RKO (cell line): ENCODE data around the gene EZH1.

Source experiments
- DNase-seq: peaks from one replicate; pipeline ENCODE4 v3.0.0-alpha.2; 2016; ENCODE audit warnings: low spot score

Gene EZH1

DNA sequence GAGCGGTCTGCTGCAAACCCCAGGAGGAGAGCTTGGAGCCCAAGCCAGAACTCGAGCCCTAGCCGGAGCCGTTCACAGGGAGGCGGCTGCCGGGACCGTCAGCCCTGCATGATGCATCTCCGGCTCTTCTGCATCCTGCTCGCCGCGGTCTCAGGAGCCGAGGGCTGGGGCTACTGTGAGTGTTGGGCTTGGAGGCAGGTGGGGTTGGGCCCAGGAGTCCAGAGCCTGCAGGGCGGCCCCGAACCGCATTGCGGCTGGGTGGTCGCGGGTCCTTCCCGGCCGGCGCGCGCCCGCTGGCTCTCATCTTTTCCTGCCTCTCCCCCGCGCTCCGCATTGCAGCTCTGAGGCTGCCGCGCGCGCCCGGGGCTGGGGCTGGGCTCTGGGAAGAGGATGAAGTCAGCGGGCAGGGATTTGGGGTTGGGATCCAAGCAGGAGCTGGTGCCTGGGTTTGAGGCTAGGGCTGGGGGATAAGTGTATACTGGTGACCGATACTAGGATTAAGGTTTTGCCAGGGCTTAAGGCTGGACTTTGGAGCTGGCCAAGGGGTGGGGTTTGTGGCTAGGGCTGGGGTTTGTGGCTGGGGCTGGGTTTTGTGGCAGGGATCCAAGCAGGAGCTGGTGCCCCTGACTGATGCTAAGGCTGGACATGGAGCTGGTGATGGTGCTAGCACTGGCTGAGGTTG is 62.0 kb downstream of the EZH1 start:
- peak; percentile 69 for DNase-seq

DNA sequence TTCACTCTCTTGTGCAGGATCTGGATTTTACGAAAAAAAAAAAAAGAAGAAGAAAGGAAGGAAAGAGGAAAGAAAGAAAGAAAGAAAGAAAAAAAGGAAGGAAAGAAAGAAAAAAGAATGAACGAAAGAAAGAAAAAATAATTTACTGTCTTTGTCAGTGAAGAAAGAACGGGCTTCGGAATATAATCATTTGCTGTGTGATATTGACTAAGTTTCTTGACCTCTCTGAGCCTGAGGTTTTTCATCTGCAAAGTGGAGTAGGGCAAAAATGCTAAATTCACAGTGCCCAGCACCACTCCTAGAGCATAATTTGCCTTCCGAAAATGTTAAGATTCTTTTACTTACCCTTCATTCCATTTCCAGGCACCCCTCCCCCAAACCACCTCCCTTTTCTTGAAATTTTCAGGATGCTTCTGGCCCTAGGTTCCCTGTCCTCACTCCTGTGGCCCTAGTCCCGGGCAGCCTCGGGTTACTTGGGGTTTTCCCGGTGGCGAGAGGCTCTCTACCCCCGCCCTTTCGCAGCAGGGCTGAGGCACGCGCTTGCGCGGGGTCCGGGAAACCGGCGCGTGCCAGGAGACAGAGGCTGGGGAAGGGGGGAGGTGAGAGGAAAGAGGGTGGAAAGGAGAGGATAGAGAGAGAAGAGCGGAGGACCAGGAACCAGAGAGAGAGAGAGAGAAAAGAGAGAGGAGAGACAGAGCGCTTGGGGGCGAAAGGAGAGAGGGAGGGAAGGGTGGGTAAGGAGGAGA is 62.7 kb downstream of the EZH1 start, which contains the start of gene CNTNAP1:
TSS of gene CNTNAP1 (plus strand) at position 556 of the 746 bp plus-strand sequence. CDS start 299 bp downstream, outside the sequence.
- peak; percentile 80 for DNase-seq

DNA sequence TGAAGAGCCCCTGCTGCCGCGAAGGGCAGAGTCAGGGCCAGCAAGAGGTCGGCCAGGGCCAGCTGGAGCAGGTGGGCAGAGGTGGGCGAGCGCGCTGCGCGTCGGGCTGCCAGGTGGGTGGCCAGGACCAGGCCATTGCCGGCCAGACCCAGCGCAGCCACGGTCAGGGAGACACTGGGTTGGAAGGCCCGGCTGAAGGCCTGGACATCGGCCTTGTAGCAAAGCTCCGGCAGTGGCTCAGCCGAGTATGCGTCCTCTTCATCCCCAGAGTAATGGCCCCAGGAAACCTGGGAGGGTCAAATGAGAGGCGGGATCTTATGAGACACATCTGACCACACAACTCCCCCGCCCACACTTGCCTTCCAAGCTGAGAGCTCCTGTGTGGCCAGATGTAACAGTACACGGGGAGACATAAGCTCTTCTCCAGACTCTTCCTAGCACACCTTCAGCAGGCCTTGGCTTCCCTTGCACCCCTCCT is 64.5 kb downstream of the EZH1 start:
- peak; percentile 84 for DNase-seq

DNA sequence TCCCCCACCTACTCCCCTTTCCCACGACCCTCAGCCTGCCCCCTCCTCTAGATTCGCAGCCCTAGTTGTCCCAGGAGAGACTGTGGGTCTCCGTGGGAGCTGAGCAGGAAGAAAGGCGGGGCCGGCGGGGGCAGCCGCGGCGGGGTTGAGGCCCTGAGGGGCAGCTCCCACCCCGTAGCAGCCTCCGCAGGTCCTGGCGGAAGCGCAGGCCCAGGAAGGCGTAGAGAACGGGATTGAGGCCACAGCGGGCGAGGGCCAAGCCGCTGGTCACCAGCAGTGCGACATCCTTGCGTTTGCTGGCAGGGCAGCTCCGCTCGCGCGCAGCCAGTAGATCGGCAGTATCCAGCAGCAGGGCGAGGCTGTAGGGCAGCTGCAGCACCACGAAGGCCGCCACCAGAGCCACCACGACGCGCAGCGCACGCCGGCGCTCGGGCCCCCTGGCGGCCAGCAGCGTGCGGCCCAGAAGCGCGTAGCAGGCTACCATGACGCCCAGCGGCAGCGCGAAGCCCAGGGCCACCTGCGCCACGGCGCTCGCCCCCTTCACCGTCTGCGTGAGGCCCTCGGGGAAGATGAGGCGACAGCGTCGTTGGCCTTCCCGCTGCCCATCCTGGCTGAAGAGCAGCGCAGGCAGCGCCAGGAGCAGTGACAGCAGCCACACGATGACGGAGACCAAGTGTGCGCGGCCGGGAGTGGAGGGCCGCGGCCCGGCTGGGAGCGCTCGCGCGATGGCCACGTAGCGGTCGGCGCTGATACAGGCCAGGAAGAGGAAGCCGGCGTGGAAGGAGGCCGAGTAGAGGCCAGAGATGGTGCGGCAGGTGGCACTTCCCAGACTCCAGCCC is 65.1 kb downstream of the EZH1 start:
- peak; percentile 87 for DNase-seq

DNA sequence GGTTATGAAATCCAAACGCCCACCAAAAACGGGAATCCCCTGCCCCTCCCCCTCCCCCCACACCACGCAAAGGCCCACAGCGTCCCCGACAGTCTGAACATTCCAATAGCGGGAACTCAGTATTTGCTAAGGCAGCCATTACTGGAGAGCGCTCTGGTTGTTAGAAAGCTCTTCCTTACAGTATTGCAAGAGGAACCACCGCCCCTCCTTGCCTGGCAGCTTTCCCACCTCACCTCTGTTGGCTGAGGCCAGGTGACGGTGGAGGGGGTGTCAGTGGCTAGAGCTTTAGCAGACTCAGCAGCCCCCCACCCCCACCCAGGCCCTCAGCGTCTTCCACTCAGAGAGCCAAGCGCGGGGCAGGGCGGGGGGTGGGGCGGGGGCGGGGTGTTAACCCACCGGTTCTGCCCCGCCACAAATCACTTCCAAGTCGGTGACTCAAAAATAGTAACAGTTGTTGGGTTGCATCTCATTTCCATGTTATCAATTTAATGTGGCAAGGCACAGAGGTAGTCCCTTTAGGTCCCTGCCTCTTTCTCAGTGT is 65.8 kb downstream of the EZH1 start:
- peak; percentile 85 for DNase-seq

DNA sequence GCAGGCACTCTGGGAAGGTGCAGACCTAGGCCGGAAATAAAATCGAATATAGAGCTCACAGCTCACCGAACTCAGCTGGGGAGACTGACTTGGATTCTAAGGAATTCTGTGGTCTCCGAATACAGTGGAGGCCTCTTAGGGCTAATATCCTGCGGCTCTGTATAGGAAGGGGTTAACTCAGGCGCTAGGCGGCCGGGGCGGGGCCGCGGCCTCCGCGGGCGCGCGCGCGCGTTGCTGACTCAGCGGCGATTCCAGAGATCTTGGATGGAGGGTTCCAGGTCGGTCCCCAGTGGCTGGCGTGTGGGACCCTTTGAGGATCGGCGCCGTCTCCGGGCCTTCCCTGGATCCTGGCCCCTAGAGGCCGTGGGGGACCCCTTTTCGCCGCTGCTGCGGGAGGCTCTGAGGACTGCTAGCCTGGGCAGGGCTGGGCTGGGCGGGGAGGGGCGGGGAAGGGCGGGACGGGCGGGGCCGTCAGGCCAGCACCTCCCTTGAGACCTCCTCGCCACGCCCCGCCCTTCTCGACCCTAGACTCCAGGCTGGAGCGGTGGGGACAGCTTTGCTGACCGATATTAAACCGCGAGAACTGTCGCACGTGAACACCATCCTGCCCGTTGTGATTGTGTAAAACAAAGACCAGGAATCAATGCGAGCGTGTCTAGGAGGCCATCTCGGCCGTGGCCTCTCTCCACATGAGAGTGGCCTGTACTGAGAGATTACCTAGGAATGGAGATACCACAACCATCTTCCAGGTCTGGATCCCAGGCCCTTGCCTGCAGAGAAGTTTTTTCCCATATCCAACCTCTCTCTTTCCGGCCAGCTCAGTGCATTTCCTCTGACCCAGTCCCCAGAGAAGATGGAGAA is 66.7 kb downstream of the EZH1 start:
- peak; percentile 95 for DNase-seq

DNA sequence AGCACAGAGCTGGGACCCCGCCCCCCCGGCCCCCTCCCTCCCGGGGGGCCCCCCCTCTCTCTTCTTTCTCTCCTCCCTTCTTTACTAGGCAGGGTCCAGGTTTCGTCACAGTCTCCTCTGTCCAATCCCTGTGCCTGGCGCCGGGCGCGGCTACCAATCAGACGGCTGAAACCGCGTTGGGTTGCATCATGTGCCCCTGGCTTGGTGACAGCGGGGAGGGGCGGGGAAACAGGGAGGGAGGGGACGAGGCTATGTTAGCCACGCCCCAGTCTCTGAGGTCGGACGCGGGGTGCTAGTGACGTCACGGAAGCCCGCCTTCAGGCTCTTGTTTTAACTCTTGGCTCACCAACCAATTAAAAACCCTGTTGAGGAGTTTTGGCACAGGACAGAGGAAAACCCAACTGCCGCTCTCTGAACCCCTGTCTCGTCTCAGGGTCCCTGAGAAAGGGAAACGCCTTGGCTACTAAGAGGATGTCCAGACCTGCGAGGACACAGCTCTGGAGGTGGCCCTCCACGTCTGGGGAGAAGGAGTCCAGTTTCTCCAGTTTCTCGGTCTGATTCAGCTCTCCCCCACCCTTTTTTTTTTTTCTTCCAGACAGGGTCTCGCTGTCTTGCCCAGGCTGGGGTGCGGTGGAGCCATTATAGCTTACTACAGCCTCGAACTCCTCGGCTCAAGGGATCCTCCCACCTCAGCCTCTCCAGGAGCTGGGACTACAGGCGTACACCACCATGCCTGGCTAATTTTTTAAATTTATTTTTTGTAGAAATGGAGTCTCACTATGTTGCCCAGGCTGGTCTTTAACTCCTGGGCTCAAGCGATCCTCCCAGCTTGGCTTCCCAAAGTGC is 67.6 kb downstream of the EZH1 start:
- peak; percentile 99 for DNase-seq

DNA sequence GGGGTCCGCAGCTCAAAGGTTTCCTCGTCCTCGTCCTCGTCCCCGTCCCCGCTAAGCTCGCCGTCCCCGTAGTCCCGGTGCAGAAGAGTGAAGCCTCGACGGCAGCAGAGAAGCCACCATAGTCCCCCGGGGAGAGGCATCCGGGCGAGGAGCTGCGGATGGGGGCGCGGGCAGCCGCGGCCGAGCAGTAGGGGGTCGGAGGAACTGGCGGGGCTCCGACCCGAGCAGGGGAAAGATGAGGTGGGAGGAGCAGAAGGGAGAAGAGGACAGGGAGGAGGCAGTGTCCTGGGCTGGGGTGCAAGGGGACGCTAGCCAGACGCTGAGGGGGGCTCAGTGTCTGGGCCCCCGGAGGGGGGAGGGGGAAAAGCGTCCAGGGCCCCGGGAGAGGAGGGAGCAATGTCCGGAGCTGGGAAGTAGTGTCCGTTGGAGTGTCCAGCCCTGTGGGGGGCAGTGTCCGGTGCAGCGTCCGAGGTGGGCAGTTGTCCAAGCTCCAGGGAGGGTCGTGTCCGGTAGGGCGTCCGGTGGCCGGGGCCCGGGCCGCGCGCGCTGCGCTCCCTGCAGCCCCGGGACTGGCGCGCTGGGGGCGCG is 68.3 kb downstream of the EZH1 start, which contains the start of gene PLEKHH3:
TSS of gene PLEKHH3 (minus strand) at position 571 of the 588 bp plus-strand sequence. CDS start at position 140, 431 bp downstream.
- DNase-seq = no peak

DNA sequence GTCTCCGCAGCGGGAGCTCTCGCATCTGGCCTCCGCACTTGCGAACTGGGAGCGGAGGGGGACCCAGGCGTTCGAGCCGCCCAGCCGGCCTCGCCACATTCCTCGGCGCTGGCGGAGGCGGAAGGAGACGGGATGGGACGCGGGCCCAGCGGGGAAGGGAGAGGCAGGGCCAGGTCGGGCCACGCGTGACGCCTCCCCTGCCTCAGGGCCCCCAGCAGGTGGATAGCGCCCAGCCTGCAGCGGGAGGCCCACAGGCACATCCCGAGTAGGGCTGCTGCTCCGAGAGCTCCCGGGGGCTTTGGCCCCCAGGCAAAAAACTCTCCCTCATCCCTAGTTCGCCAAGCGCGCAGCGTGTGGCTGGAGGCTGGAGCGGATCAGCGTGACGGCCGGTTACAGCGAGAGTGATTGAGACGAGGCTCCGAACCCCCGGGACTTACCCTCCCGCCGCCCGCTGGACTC is 68.8 kb downstream of the EZH1 start:
- DNase-seq = peak; percentile 48

DNA sequence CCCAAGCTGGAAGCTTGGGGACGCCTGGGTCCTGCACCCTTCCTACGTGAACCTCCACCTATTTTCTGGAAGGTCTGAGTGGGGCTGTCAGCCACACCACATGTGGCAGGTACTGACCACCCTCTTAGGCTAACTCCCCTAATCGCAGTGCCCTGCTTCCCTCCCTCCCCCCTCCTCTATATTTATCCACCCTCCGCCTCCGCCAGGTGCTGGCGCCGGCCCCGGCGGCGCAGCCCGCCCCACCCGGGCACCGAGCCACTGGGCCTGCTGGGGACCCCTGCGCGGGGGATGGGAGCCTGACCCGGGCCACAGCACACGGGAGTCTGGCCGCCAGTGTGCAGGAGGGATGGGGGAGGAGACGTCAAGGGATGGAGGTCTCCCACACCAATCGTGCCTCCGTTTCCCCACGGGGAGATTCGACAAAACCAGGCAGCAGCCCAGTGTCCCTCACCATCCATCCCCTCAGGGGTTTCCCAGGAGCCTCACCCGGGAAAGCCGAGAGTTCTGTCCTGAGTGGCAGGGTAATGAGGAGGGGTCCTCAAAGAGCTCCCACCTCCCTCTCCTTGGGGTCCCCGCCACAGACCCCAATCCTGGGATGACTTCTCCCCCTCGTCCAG is 69.4 kb downstream of the EZH1 start:
- DNase-seq = no peak

DNA sequence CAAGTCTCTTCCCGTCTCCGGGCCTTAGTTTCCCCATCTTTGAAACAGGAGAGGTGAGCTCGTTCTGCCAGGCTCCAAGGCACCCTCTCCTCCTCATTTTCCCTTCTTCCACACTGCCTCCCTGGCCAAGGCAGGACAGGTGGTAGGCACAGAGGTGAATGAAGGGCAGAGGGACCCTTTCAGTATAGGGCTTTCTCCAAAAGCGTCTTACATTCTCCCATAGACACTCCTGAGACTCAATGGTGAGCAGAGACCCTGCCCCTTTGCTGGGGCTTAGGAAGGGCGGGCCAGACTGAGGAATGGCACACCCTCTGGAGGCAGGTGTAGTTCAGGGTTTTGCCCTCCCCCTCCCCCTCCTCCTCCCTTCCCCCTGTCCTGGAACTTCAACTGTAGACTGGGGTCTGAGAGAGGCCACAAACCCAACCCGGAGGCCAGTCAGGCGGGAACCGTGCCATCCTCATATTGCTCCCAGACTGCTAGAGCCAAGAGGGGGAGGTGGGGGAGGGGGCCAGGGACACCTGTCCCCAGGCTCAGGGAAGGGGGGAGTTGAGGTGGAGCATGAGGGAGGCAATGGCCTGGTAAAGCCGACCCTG is 70.0 kb downstream of the EZH1 start:
- no peak for DNase-seq

DNA sequence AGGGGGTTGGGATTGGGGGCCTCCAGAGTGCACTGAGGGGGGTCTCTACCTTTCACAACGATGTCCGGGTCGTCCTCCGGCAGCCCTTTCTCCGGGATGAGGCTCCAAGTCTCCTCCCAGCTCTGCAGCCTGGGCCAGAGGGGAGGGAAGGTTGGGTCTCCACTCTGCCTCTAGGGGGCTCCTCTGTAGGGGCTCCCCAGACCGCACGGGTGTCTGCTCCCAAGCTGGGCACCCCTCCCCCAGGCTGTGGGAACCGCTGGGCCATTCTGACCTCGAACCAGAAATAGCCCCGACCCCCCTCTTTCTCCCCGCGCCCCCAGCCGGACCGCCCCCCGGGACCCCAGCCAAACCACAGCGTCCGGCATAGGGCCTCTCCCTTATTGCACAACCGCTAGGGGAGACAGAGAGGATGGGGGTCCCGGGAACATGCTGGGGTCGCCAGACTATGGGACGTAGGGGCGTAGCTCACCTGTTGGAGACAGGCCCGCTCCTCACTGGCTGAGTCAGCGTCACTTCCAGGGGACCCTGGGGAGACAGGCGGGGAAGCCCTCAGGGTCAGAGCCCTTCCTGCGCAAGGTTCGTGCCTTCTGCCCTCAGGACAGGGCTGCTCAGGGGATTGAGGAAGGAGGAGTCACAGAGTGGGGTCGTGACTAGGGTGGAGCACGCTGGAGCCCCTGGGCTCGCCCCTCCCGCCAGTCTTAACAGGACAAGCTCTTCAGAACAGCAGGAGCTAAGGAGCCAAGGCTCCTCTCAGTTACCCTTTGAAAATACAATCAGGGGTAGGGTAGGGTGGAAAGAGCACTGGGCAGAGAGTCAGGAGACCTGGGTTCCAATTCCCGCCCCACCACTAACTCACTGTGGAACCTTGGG is 70.7 kb downstream of the EZH1 start:
- DNase-seq = peak; percentile 37

DNA sequence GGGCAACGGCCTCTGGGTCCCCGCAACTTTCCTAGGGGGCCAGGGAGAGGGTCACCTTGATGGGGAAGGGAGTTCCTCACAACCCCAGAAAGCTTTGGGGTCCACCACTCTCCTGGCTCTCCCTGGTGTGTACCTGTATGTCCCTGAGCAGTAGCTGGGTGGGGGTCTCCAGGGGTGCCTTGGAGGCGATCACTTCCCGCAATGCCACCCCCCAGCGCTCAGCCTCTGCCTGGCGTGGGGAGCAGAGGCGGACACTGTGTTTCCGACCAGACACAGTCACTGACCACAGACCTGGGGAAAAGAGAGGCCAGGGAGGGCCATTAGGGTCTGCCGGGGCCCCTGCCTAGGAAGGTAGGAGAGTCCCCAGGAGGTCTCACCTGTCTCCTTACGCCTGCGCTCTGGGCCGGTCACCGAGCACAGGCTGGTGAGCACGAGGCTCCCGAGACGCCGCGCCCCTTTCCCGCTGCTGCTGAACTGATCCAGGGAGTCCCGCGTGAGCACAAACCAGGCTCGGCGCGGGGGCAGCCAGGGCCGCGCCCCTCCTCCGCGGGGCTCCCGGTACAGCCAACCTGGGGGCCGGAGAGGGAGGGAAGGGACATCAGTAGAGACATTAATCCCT is 71.5 kb downstream of the EZH1 start:
- DNase-seq = no peak

DNA sequence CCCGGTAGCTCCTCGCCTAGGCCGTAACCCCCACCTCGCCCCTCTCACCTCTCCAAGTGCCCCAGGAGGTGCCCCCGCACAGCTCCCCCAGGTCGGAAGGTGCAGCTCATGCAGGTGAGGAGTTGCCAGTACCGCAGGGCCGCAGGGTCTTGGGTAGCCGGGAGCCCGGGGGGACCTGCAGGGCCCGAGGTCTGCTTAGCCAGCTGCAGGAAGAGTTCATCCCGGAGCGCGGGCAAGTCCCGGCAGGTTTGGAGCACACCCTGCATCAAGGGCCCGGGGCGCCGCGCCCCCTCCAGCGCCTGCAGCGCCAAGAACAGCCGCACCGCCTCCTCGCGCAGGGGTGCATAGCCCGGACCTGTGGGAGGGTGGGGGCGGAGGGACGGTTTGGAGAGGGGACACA is 72.8 kb downstream of the EZH1 start:
- no peak for DNase-seq

DNA sequence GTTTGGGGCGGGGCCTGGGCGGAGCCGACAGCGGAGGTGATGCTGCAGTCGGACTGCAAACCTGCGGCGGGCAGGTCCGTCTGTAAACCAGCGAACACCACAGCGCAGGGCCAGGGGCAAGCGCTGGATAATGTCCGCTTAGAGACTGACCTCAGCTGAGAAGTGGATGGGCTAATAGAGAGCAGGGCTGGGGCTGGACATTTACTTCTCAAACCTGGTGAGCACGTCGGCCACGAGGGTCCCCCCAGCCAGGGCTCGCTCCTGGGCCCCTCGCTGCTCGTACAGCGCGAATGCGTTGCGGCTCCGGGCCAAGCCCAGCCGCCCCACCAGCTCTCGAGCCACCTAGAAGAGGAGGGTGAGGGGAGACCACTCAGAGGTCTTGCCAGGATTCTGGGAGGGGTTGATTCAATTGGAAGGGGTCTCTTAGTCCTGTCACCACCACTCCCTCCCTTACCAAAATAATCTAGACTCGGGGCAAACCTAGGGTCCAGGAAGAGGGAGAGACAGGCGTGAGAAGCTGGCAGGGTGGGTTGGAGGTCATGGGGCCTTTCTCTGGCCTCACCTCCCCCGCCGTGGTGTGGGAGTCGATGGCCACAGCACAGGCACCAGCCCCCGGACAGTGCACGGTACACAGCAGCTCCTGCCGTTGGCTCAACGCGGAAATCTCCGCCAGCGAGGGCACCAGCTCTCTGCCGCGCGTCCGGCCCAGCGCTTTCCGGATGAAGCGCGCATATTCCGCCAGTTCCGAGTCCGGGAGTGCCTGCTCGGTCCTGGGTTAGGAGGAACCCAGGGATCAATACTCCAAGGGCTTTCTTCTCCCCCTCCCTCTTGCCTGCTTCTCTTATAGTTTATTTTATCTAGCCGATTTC is 73.8 kb downstream of the EZH1 start:
- DNase-seq = no peak
